H1 (cell line): ENCODE results near the gene TNIK. TPM values are rescaled to one million over a fixed set of nuclear protein-coding genes. Genes with fewer than 3 reads are reported as not detected.

Experiments
- CTCF ChIA-PET: fragments of 300-600 bp; sonication (Branson Sonifier 250); formaldehyde crosslinking; loops from one replicate; lab custom pipeline; 2021; ENCODE audit not compliant: partially characterized antibody; lab: Charles Lee
- POLR2A ChIA-PET: fragments of 300-600 bp; sonication (Branson Sonifier 250); formaldehyde crosslinking; loops from one replicate; lab custom pipeline; 2021; ENCODE audit warnings: inconsistent platforms; ENCODE audit not compliant: partially characterized antibody; lab: Charles Lee
- DNase-seq, 2 experiments: peaks; one replicate each; pipeline versions ENCODE4 v3.0.0 to v3.0.0-alpha.2; 2010 to 2022; ENCODE audit warnings: low spot score in 2 of 2, low read depth in 1 of 2, mixed read lengths in 1 of 2
- FAIRE-seq: peaks from 2 replicates; lab custom pipeline; 2011; peaks lifted over from hg19 to GRCh38; lab: Jason Lieb, UNC
- H2AFZ ChIP-seq: 2 replicates; pipeline ENCODE4 v1.8.1; 2012; ENCODE audit warnings: low read length, inconsistent platforms
- H2AK5ac ChIP-seq: 2 replicates; pipeline ENCODE4 v1.6.1; 2013; ENCODE audit warnings: low read depth, low read length
- H2BK120ac ChIP-seq: replicated peaks from 2 replicates; pipeline ENCODE3; 2013; ENCODE audit warnings: low read depth, low read length, inconsistent platforms
- H2BK12ac ChIP-seq: 2 replicates; pipeline ENCODE4 v1.6.1; 2013; ENCODE audit warnings: low read depth, low read length
- H2BK15ac ChIP-seq: 2 replicates; pipeline ENCODE4 v1.6.1; 2013; ENCODE audit warnings: low read length
- H2BK20ac ChIP-seq: 2 replicates; pipeline ENCODE4 v1.6.1; 2013; ENCODE audit warnings: low read length
- H2BK5ac ChIP-seq: 2 replicates; pipeline ENCODE4 v1.6.1; 2013; ENCODE audit warnings: low read depth, low read length
- H3K14ac ChIP-seq: 2 replicates; pipeline ENCODE4 v1.6.1; 2013; ENCODE audit warnings: inconsistent platforms; ENCODE audit not compliant: insufficient read length
- H3K18ac ChIP-seq: 2 replicates; pipeline ENCODE4 v1.6.1; 2013; ENCODE audit warnings: low read length; ENCODE audit errors: extremely low read depth
- H3K23ac ChIP-seq: 2 replicates; pipeline ENCODE4 v1.6.1; 2013; ENCODE audit warnings: inconsistent platforms; ENCODE audit not compliant: insufficient read length
- H3K23me2 ChIP-seq: 2 replicates; pipeline ENCODE4 v1.6.1; 2013; ENCODE audit warnings: low read depth, low read length
- H3K27ac ChIP-seq: 2 replicates; pipeline ENCODE4 v1.6.1; 2011; ENCODE audit warnings: low read depth, low read length, inconsistent platforms
- H3K27me3 ChIP-seq, 4 experiments: replicated peaks in 1 of 4; 1 replicate in 1 of 4; 2 replicates in 3 of 4; pipeline versions ENCODE4 v1.6.1 to v1.8.1; 2011 to 2013; ENCODE audit warnings: low read length in 3 of 4, mild to moderate bottlenecking in 3 of 4, inconsistent platforms in 2 of 4, mixed read lengths in 2 of 4, moderate library complexity in 1 of 4; ENCODE audit not compliant: control insufficient read depth in 3 of 4, insufficient read depth in 3 of 4; ENCODE audit errors: extremely low read depth in 1 of 4
- H3K36me3 ChIP-seq, 4 experiments: 2 replicates each; pipeline versions ENCODE4 v1.6.1 to v1.8.1; 2011 to 2013; ENCODE audit warnings: mild to moderate bottlenecking in 4 of 4, low read length in 3 of 4, moderate library complexity in 2 of 4, control low read depth in 1 of 4, inconsistent platforms in 1 of 4; ENCODE audit not compliant: insufficient read depth in 4 of 4, control insufficient read depth in 2 of 4
- H3K4ac ChIP-seq: replicated peaks from 2 replicates; pipeline ENCODE3; 2013; ENCODE audit warnings: low read length, low read depth, mixed read lengths, inconsistent platforms; ENCODE audit not compliant: insufficient read length
- H3K4me1 ChIP-seq, 4 experiments: replicated peaks in 1 of 4; 1 replicate in 1 of 4; 2 replicates in 3 of 4; pipeline versions ENCODE4 v1.6.1 to v1.8.1; 2011 to 2013; ENCODE audit warnings: low read length in 3 of 4, inconsistent platforms in 2 of 4, mixed read lengths in 1 of 4; ENCODE audit not compliant: insufficient read depth in 4 of 4, control insufficient read depth in 3 of 4
- H3K4me2 ChIP-seq, 2 experiments: 2 replicates each; pipeline versions ENCODE4 v1.6.1 to v1.8.1; 2011 to 2013; ENCODE audit warnings: low read depth in 2 of 2, low read length in 2 of 2, control low read depth in 1 of 2, inconsistent platforms in 1 of 2, mild to moderate bottlenecking in 1 of 2; ENCODE audit not compliant: insufficient read depth in 1 of 2
- H3K4me3 ChIP-seq, 4 experiments: fragments of 200-600, 300-600 bp in 1 of 4; sonication (generic), shearing (Covaris generic), sonication (Bioruptor Twin) in 1 of 4; 2 replicates each; pipeline versions ENCODE4 v1.5.1 to v1.8.1; 2011 to 2016; ENCODE audit warnings: low read length in 4 of 4, low read depth in 3 of 4, control low read depth in 2 of 4, inconsistent platforms in 2 of 4, mild to moderate bottlenecking in 2 of 4, mixed read lengths in 1 of 4, moderate library complexity in 1 of 4; ENCODE audit not compliant: insufficient read depth in 2 of 4; ENCODE audit errors: extremely low read depth in 1 of 4
- H3K56ac ChIP-seq: replicated peaks from 2 replicates; pipeline ENCODE3; 2013; ENCODE audit warnings: low read depth, mild to moderate bottlenecking, mixed read lengths, low read length, inconsistent platforms; ENCODE audit not compliant: insufficient read length
- H3K79me1 ChIP-seq: 2 replicates; pipeline ENCODE4 v1.6.1; 2013; ENCODE audit warnings: low read depth, low read length, control low read depth
- H3K79me2 ChIP-seq, 2 experiments: 2 replicates each; pipeline versions ENCODE4 v1.6.1 to v1.8.1; 2012 to 2013; ENCODE audit warnings: low read length in 2 of 2, mild to moderate bottlenecking in 2 of 2, inconsistent platforms in 1 of 2; ENCODE audit not compliant: insufficient read depth in 2 of 2, control insufficient read depth in 1 of 2
- H3K9ac ChIP-seq, 4 experiments: replicated peaks in 1 of 4; 1 replicate in 1 of 4; 2 replicates in 3 of 4; pipeline versions ENCODE4 v1.6.1 to v1.8.1; 2011 to 2013; ENCODE audit warnings: low read depth in 3 of 4, low read length in 3 of 4, control low read depth in 2 of 4, mild to moderate bottlenecking in 2 of 4, moderate library complexity in 2 of 4, inconsistent platforms in 1 of 4; ENCODE audit errors: extremely low read depth in 1 of 4
- H3K9me3 ChIP-seq, 2 experiments: 2 replicates each; pipeline versions ENCODE4 v1.6.1 to v1.8.1; 2012 to 2013; ENCODE audit warnings: mild to moderate bottlenecking in 2 of 2, moderate library complexity in 2 of 2, control low read depth in 1 of 2, inconsistent platforms in 1 of 2, low read depth in 1 of 2, low read length in 1 of 2, mixed read lengths in 1 of 2; ENCODE audit not compliant: insufficient read depth in 2 of 2
- H4K20me1 ChIP-seq, 2 experiments: replicated peaks in 1 of 2; 2 replicates each; pipeline versions ENCODE3 to v1.8.1; 2011 to 2013; ENCODE audit warnings: inconsistent platforms in 2 of 2, low read length in 2 of 2, mild to moderate bottlenecking in 1 of 2; ENCODE audit not compliant: insufficient read depth in 2 of 2, control insufficient read depth in 1 of 2
- H4K5ac ChIP-seq: 2 replicates; pipeline ENCODE4 v1.6.1; 2013; ENCODE audit warnings: low read length, low read depth, mixed read lengths, inconsistent platforms; ENCODE audit not compliant: insufficient read length
- H4K8ac ChIP-seq: 2 replicates; pipeline ENCODE4 v1.8.0; 2013; ENCODE audit warnings: mild to moderate bottlenecking, moderate library complexity, low read length, inconsistent platforms; ENCODE audit not compliant: insufficient read depth; ENCODE audit errors: extremely low read depth
- H4K91ac ChIP-seq: replicated peaks from 2 replicates; pipeline ENCODE3; 2013; ENCODE audit warnings: low read length, mixed read lengths, inconsistent platforms; ENCODE audit not compliant: insufficient read length
- BCL11A ChIP-seq, 2 experiments: IDR thresholded peaks; one replicate each; pipeline ENCODE4 v1.6.1; 2011; ENCODE audit warnings: low read depth in 2 of 2, low read length in 2 of 2, mild to moderate bottlenecking in 2 of 2
- CREB1 ChIP-seq: IDR thresholded peaks from 2 replicates; pipeline ENCODE4 v1.6.1; 2012; ENCODE audit warnings: inconsistent platforms
- CTBP2 ChIP-seq: IDR thresholded peaks from 2 replicates; pipeline ENCODE4 v1.7.0; 2011; ENCODE audit warnings: borderline replicate concordance, mild to moderate bottlenecking, moderate library complexity, mixed read lengths, low read length; ENCODE audit not compliant: insufficient read depth, insufficient read length
- EGR1 ChIP-seq: IDR thresholded peaks from 2 replicates; pipeline ENCODE4 v1.6.1; 2011; ENCODE audit warnings: low read depth, low read length, borderline replicate concordance
- EP300 ChIP-seq, 2 experiments: IDR thresholded peaks; 1 replicate in 1 of 2; 2 replicates in 1 of 2; pipeline ENCODE4 v1.6.1; 2011 to 2012; ENCODE audit warnings: low read depth in 2 of 2, low read length in 2 of 2, mild to moderate bottlenecking in 2 of 2, borderline replicate concordance in 1 of 2, inconsistent platforms in 1 of 2, moderate library complexity in 1 of 2
- EZH2 ChIP-seq: fragments of 200-600 bp; sonication (generic); IDR thresholded peaks from 2 replicates; pipeline ENCODE4 v1.7.1; 2012; ENCODE audit warnings: low read depth, mild to moderate bottlenecking, moderate library complexity, low read length, inconsistent platforms; ENCODE audit not compliant: severe bottlenecking
- HDAC6 ChIP-seq: IDR thresholded peaks from one replicate; pipeline ENCODE4 v1.7.1; 2012; ENCODE audit warnings: low read depth, mild to moderate bottlenecking, inconsistent platforms, low read length, moderate library complexity
- KDM4A ChIP-seq: IDR thresholded peaks from one replicate; pipeline ENCODE4 v1.7.1; 2012; ENCODE audit warnings: low read depth, mild to moderate bottlenecking, moderate library complexity, low read length, inconsistent platforms; ENCODE audit not compliant: severe bottlenecking
- SIX5 ChIP-seq: IDR thresholded peaks from 2 replicates; pipeline ENCODE4 v1.6.1; 2011; ENCODE audit warnings: mild to moderate bottlenecking, low read depth, low read length
- YY1 ChIP-seq: IDR thresholded peaks from 2 replicates; pipeline ENCODE4 v1.6.1; 2011; ENCODE audit warnings: low read depth, mild to moderate bottlenecking, low read length
- WGBS, 2 experiments: shearing (Covaris generic) in 1 of 2; methylation state at CpG; one replicate each; pipeline versions ENCODE4 v1.1.6 to v1.1.7; 2013 to 2015; ENCODE audit warnings: low lambda C conversion rate in 2 of 2, mixed read lengths in 2 of 2, inconsistent platforms in 1 of 2, low coverage in 1 of 2, missing lambda C conversion rate in 1 of 2; ENCODE audit not compliant: insufficient replicate concordance in 2 of 2, insufficient coverage in 1 of 2, insufficient read length in 1 of 2; ENCODE audit errors: extremely low coverage in 1 of 2, missing lambda C conversion rate in 1 of 2; 5-methylcytosine and 5-hydroxymethylcytosine counted together
- polyA plus RNA-seq, 7 experiments: library from polyadenylated mRNA; depleted of rRNA in 3 of 7; stranded (reverse) in 5 of 7; unstranded in 2 of 7; fragments of >200 nt in 5 of 7; fragments of 200-250 nt in 2 of 7; gene quantifications; 1 replicate in 5 of 7; 2 replicates in 1 of 7; 4 replicates in 1 of 7; pipeline versions ENCODE4 v1.2.1 to v1.2.3, GENCODE V29; 2011 to 2013; ENCODE audit warnings: missing spikeins in 2 of 7, mixed read lengths in 2 of 7
- total RNA-seq: library from RNA; stranded (reverse); fragmentation: NEBNext Ultra II Directional; extraction: Animal tissue kit (Norgen Biotek cat#: 25700); gene quantifications from 2 replicates; pipeline ENCODE4 v1.2.1, GENCODE V29; 2021
- TF ChIP-seq, protein P1 (sequence below): IDR thresholded peaks from 2 replicates; pipeline ENCODE4 v1.6.1; 2012; ENCODE audit warnings: low read length, inconsistent platforms

Gene TNIK
- total and polyA plus RNA-seq, 2 of the 8 experiments (the other 6 are each of a cell fraction or from before 2014, with no cell fraction given) = 7.4 to 42.0 TPM

GRCh38 chr3:171234298-171235010 is 225.8 kb downstream of the TNIK start:
- no peak overlapping the region for H3K56ac ChIP-seq
- no peak overlapping the region for H3K18ac ChIP-seq
- H3K79me2 ChIP-seq = no peaks in the 10 kb centered on the region
- H3K9me3 ChIP-seq = no peaks in the 10 kb centered on the region
- H2BK12ac ChIP-seq = no peak overlapping the region
- no peak for DNase-seq
- no peak overlapping the region for H4K91ac ChIP-seq
- no peak overlapping the region for H2BK20ac ChIP-seq
- ChIA-PET POLR2A (no interaction called here), CTCF (interaction anchor here (0.8 kb wide), 1 partner anchor 254 kb away, joined by 3 read pairs; no protein-coding TSS in a partner anchor)
- no peaks in the 10 kb centered on the region for H4K20me1 ChIP-seq
- H2BK15ac ChIP-seq = no peak overlapping the region
- H3K27ac ChIP-seq = no peak overlapping the region
- peaks cover 0 to 7% (median 3%) of the 10 kb centered on the region in 4 experiments; a peak in 2 of 7 replicates for H3K4me1 ChIP-seq
- H3K4me3 ChIP-seq = no peak overlapping the region
- no peak overlapping the region for H2AK5ac ChIP-seq
- FAIRE-seq = no peak
- no peak overlapping the region for H2BK120ac ChIP-seq
- no peak overlapping the region for H3K4me2 ChIP-seq
- no peaks in the 10 kb centered on the region for H3K23me2 ChIP-seq
- no peak overlapping the region for H2AFZ ChIP-seq
- WGBS, 2 experiments = 94% methylated on average over 8 of the region's 8 CpGs; no CpG with 5 or more reads in 1 of the 2 experiments
- H3K36me3 ChIP-seq = no peaks in the 10 kb centered on the region
- H2BK5ac ChIP-seq = no peak overlapping the region
- H3K27me3 ChIP-seq = no peaks in the 10 kb centered on the region
- no peak overlapping the region for H4K5ac ChIP-seq
- H4K8ac ChIP-seq = no peak overlapping the region
- H3K23ac ChIP-seq = no peak overlapping the region
- H3K79me1 ChIP-seq = no peaks in the 10 kb centered on the region; the same call in 1 of the 2 replicates
- H3K9ac ChIP-seq = no peak overlapping the region
- no peak overlapping the region for H3K14ac ChIP-seq
- no peak overlapping the region for H3K4ac ChIP-seq
- no peak for TF ChIP-seq BCL11A (IDR thresholded peaks at IDR 0.05; ENCODE audit: low read depth in 2 of 2, low read length in 2 of 2)
- no peak for TF ChIP-seq YY1
- TF ChIP-seq EGR1 = no peak
- TF ChIP-seq, protein P1, sequence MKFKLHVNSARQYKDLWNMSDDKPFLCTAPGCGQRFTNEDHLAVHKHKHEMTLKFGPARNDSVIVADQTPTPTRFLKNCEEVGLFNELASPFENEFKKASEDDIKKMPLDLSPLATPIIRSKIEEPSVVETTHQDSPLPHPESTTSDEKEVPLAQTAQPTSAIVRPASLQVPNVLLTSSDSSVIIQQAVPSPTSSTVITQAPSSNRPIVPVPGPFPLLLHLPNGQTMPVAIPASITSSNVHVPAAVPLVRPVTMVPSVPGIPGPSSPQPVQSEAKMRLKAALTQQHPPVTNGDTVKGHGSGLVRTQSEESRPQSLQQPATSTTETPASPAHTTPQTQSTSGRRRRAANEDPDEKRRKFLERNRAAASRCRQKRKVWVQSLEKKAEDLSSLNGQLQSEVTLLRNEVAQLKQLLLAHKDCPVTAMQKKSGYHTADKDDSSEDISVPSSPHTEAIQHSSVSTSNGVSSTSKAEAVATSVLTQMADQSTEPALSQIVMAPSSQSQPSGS = no peak
- TF ChIP-seq EZH2 = no peak
- TF ChIP-seq SIX5 = no peak
- TF ChIP-seq KDM4A = no peak
- no peak for TF ChIP-seq EP300 (IDR thresholded peaks at IDR 0.05; ENCODE audit: borderline replicate concordance in 1 of 2, low read depth in 2 of 2, low read length in 2 of 2)
- TF ChIP-seq CREB1 = no peak
- TF ChIP-seq CTBP2 = no peak
- no peak for TF ChIP-seq HDAC6
